Activated CD4-positive, alpha-beta memory T cell treated with anti-CD3 and anti-CD28 coated beads for 36 hours (primary cell): ENCODE data around the gene PTPN22. TPM values are rescaled to one million over a fixed set of nuclear protein-coding genes. Genes with fewer than 3 reads are reported as not detected.
A peak's percentile ranks its signal among the peaks of the same experiment; 100 is the strongest.

Experiments
- CTCF ChIA-PET: fragments of 350-600 bp; sonication (Branson Sonifier 250); formaldehyde crosslinking; loops from one replicate; lab custom pipeline; 2021; ENCODE audit warnings: antibody characterized with exemption, inconsistent platforms; lab: Charles Lee
- POLR2A ChIA-PET: fragments of 350-600 bp; sonication (Branson Sonifier 250); formaldehyde crosslinking; loops from one replicate; lab custom pipeline; 2021; ENCODE audit warnings: antibody characterized with exemption; lab: Charles Lee
- DNase-seq: peaks from one replicate; pipeline ENCODE4 v3.0.0-alpha.2; 2020
- H3K27ac Mint-ChIP-seq: one replicate; pipeline ENCODE4 v1.8.0; 2021; ENCODE audit warnings: mixed read lengths
- H3K27me3 Mint-ChIP-seq: one replicate; pipeline ENCODE4 v1.8.0; 2021; ENCODE audit warnings: mixed read lengths
- H3K36me3 Mint-ChIP-seq: one replicate; pipeline ENCODE4 v1.8.0; 2021; ENCODE audit warnings: mixed read lengths
- H3K4me1 Mint-ChIP-seq: one replicate; pipeline ENCODE4 v1.8.0; 2021; ENCODE audit warnings: low read depth, mixed read lengths
- H3K4me3 Mint-ChIP-seq: one replicate; pipeline ENCODE4 v1.8.0; 2021; ENCODE audit warnings: mild to moderate bottlenecking, mixed read lengths
- H3K9me3 Mint-ChIP-seq: one replicate; pipeline ENCODE4 v1.8.0; 2021; ENCODE audit warnings: mixed read lengths
- intact Hi-C: fragments of 100-400 bp; cut with micrococcal nuclease; formaldehyde crosslinking; loops from one replicate; pipeline ENCODE4 v1.15.1; 2023
- total RNA-seq, 2 experiments: library from RNA; stranded (reverse); gene quantifications; one replicate each; pipeline ENCODE4 v1.2.3, GENCODE V29; 2021

Gene PTPN22
- total RNA-seq: 10 to 100 TPM; 45.2 to 45.7 TPM

DNA sequence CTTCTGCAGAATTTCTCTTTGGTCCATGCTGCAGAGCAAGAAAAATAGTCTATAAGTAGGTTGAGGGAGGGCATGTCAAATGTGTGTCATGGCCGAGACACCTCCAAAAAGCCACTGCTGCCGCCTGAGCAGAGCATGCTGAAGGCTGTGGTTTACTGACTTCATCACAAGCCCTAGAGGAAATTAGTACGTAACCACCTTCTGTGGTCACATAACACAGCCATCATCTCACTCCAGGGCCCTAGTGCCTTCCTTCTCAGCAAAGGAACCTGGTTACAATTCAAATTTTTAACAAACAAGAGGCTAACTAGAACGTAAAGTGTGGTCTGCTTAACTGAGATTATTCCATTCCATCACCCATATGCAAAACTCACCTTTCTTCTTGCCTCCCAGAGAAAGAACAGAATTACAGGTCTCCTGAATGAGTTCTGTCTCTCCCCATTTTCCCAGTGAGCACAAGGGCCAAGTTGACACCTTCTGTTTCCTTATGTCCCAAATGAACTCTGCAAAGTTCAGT, at the start of gene PTPN22:
TSS of gene PTPN22 (minus strand) at position 116 of the 517 bp plus-strand sequence.
- H3K36me3 Mint-ChIP-seq: peaks cover 22% of the 10 kb centered on the region
- CTCF ChIA-PET: interaction anchor here (1.0 kb wide), 1 partner anchor 59 kb away, joined by 3 read pairs; no protein-coding TSS in a partner anchor
- peak within 1 kb of the TSS; percentile 97 for H3K27ac Mint-ChIP-seq
- H3K9me3 Mint-ChIP-seq: no peaks in the 10 kb centered on the region
- no peaks in the 10 kb centered on the region for H3K27me3 Mint-ChIP-seq
- DNase-seq: peak; percentile 89
- peak within 1 kb of the TSS; percentile 80 for H3K4me3 Mint-ChIP-seq
- POLR2A ChIA-PET: interaction anchor here (1.0 to 1.3 kb wide), 2 partner anchors 33 to 59 kb away, joined by 4 to 16 read pairs; partner anchors contain the start of genes AP4B1 and HIPK1
- H3K4me1 Mint-ChIP-seq: peaks cover 75% of the 10 kb centered on the region
- intact Hi-C loops: loop anchor here (1.0 to 5.0 kb wide), 6 partner anchors 17 to 886 kb away; partner anchors contain the start of genes AP4B1, CSDE1 and RSBN1

- no peak overlapping the region for H3K4me3 Mint-ChIP-seq
- DNase-seq: no peak
- intact Hi-C loops: no loop called here
- POLR2A ChIA-PET: interaction anchor here (1.8 kb wide), 1 partner anchor 11 kb away, joined by 5 read pairs; the partner anchor contains the start of gene HIPK1
- peaks cover 2% of the 10 kb centered on the region for H3K27me3 Mint-ChIP-seq
- H3K4me1 Mint-ChIP-seq: peaks cover 6% of the 10 kb centered on the region
- H3K9me3 Mint-ChIP-seq: no peaks in the 10 kb centered on the region
- no peaks in the 10 kb centered on the region for H3K36me3 Mint-ChIP-seq
- no peak overlapping the region for H3K27ac Mint-ChIP-seq
- CTCF ChIA-PET: no interaction called here
These were observed 46.7 kb upstream of the PTPN22 start for GRCh38 chr1:113918243-113918642.

- ChIA-PET POLR2A (interaction anchor here (0.6 to 1.8 kb wide), 2 partner anchors 12 to 42 kb away, joined by 3 to 5 read pairs; partner anchors contain the start of gene HIPK1), CTCF (no interaction called here)
- no peaks in the 10 kb centered on the region for H3K9me3 Mint-ChIP-seq
- intact Hi-C loops: no loop called here
- DNase-seq: no peak
- no peak overlapping the region for H3K27ac Mint-ChIP-seq
- H3K27me3 Mint-ChIP-seq: no peaks in the 10 kb centered on the region
- no peaks in the 10 kb centered on the region for H3K36me3 Mint-ChIP-seq
- no peak overlapping the region for H3K4me3 Mint-ChIP-seq
- H3K4me1 Mint-ChIP-seq: peaks cover 7% of the 10 kb centered on the region
These were observed 46.0 kb upstream of the PTPN22 start for GRCh38 chr1:113917400-113918082.

DNA sequence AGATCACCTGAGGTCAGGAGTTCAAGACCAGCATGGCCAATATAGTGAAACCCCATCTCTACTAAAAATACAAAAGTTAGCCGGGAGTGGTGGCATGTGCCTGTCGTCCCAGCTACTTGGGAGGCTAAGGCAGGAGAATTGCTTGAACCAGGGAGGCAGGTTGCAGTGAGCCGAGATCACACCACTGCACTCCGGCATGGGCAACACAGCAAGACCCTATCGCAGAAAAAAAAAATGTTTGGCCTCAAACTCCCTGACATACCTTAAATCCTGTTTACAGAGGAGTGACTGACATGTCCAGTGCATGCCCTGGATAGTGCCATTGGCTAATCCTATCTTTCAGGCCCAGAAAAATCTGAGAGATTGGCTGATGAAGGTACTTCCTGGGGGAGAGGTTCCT, 45.5 kb upstream of the PTPN22 start:
- no peak overlapping the region for H3K4me3 Mint-ChIP-seq
- peaks cover under 1% of the 10 kb centered on the region for H3K36me3 Mint-ChIP-seq
- no peak overlapping the region for H3K27ac Mint-ChIP-seq
- H3K4me1 Mint-ChIP-seq: peaks cover 7% of the 10 kb centered on the region
- ChIA-PET POLR2A (interaction anchor here (0.6 to 1.8 kb wide), 2 partner anchors 12 to 42 kb away, joined by 3 to 5 read pairs; partner anchors contain the start of gene HIPK1), CTCF (no interaction called here)
- no peaks in the 10 kb centered on the region for H3K27me3 Mint-ChIP-seq
- H3K9me3 Mint-ChIP-seq: no peaks in the 10 kb centered on the region
- intact Hi-C loops: no loop called here
- DNase-seq: no peak

- Mint-ChIP-seq H3K36me3 (peaks cover 18% of the 10 kb centered on the region), H3K4me3 (no peak overlapping the region), H3K9me3 (no peaks in the 10 kb centered on the region), H3K27ac (no peak overlapping the region), H3K27me3 (no peaks in the 10 kb centered on the region), H3K4me1 (peaks cover 7% of the 10 kb centered on the region)
- DNase-seq: no peak
- intact Hi-C loops: no loop called here
- POLR2A ChIA-PET: no interaction called here
- CTCF ChIA-PET: interaction anchor here (0.7 kb wide), 1 partner anchor 15 kb away, joined by 3 read pairs; the partner anchor contains the start of gene HIPK1
These were observed 42.6 kb upstream of the PTPN22 start for GRCh38 chr1:113913887-113914664.

DNA sequence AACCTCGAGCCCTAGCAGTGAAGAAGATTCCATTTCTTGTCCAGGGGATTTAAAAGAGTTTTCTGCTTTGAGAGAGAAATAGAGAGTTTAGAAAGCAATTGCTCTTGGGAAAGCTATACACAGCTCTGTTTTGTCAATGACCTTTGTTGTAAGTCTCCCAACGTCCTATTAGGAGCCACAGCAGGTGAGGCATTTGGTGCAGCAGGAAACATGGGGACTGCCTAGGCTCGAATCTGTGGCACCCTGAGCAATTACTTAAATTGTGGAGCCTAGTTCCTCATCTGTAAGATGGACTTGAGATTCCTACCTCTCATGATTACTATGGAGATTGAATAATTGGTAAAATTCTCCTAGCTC, 41.8 kb upstream of the PTPN22 start:
- Mint-ChIP-seq H3K27me3 (no peaks in the 10 kb centered on the region), H3K4me3 (no peak overlapping the region), H3K9me3 (no peaks in the 10 kb centered on the region), H3K27ac (no peak overlapping the region), H3K4me1 (peaks cover 9% of the 10 kb centered on the region), H3K36me3 (peaks cover 20% of the 10 kb centered on the region)
- no peak for DNase-seq
- POLR2A ChIA-PET: no interaction called here
- CTCF ChIA-PET: interaction anchor here (0.7 kb wide), 2 partner anchors 16 to 24 kb away, joined by 3 read pairs; partner anchors contain the start of gene HIPK1
- intact Hi-C loops: no loop called here

DNA sequence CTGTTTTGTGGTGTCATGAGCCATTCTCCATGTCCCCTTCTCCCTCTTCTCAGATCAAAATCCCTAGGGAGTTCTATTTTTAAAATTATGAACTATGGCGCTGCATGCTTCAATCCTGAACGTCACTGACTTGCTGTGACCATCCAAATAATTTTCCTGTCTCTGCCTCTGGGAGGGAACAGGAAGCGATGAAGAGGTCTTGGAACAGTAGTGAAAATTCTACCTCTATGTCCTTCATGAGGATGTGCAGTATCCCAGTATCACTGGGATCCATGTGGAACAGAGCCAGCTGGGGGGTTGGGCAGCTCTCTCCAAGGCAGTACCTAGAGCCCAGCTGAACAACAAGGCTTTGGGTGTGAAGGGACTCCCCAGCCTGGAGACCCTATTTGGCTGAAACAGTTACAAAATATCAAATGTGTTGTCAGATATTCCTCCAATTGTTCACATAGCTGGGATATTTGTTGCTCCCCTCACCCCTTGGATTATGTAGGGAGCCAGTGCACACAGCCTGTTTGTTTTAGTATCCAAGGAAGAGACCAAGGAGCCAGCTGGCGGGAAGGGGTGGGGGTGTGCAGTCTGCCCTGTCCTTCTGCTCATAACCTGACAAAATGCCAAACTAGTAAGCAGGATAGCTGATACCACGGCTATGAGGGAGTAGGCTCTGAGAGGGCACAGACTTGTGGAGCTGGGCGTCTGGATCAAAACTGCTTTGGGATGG, 41.2 kb upstream of the PTPN22 start:
- peaks cover 25% of the 10 kb centered on the region for H3K36me3 Mint-ChIP-seq
- POLR2A ChIA-PET: no interaction called here
- no peak for DNase-seq
- no peak overlapping the region for H3K4me3 Mint-ChIP-seq
- no peaks in the 10 kb centered on the region for H3K9me3 Mint-ChIP-seq
- H3K27ac Mint-ChIP-seq: no peak overlapping the region
- peaks cover 5% of the 10 kb centered on the region for H3K4me1 Mint-ChIP-seq
- no peaks in the 10 kb centered on the region for H3K27me3 Mint-ChIP-seq
- CTCF ChIA-PET: interaction anchor here (0.7 to 0.8 kb wide), 3 partner anchors 9 to 23 kb away, joined by 3 read pairs; partner anchors contain the start of gene HIPK1
- intact Hi-C loops: no loop called here

DNA sequence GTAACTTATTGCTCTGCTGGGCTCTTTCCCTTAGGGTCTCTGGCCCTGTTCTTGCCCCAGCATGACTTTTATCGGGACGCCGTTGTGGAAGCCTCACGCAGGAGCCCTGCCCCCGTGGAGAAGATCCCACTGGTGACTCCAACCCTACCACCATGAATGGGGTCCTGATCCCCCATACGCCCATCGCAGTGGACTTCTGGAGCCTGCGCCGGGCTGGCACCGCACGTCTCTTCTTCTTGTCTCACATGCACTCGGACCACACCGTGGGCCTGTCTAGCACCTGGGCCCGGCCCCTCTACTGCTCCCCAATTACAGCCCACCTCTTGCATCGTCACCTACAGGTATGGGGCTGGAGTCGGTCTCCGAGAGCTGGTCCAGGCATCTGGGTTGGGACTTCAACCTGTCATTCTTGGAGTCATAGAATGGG, 33.9 kb upstream of the PTPN22 start:
- Mint-ChIP-seq H3K36me3 (peaks cover 30% of the 10 kb centered on the region), H3K4me1 (peaks cover 37% of the 10 kb centered on the region), H3K27me3 (no peaks in the 10 kb centered on the region), H3K4me3 (peak overlapping the region; percentile 94), H3K9me3 (no peaks in the 10 kb centered on the region), H3K27ac (peak overlapping the region; percentile 96)
- ChIA-PET CTCF (interaction anchor here (0.5 to 5.5 kb wide), 9 partner anchors 10 to 147 kb away, joined by 3 to 56 read pairs (median 7); partner anchors contain the start of genes BCL2L15, HIPK1 and PHTF1), POLR2A (interaction anchor here (0.5 to 5.2 kb wide), 3 partner anchors 19 to 41 kb away, joined by 3 to 137 read pairs (median 4); partner anchors contain the start of gene HIPK1)
- intact Hi-C loops: loop anchor here (1.0 kb wide), 1 partner anchor 24 kb away; the partner anchor contains the start of gene HIPK1
- peak; percentile 42 for DNase-seq

DNA sequence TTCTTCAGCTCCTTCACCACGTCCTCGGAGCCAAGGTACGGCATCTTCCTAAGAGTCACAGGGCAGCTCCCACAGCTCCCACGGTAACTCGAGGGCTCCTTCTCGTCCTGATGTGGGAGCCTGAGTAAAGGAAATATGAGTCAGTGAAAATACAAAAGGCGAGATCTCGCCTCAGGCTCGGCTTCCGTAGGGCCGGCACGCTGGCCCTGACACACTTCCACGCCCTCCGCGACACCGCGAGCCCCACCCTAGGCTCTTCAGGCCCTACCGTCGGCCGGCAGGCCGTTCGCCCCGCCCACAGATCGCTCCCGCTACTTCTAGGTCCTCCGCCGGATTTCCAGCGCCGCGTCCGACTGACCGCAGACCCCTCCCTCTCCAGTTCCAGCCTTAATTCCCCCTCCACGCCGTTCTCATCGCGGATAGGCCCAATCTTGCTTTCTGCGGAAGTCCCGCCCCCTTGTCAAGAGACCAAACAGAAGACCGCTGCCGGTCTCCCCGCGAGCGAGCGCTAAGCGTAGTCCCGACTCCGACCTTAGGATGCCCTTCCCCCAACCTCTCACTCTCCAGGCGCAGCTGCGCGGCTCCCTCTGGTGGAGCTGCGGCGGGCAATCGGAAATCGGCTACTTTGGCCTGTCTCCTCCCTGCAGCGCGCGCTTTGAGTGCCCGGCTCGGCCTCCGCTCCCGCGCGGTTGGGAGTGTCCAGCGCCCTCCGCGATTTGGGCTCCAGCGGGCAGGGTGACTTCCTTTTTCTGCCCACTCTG, 33.3 kb upstream of the PTPN22 start, which contains the start of the genes AP4B1 and DCLRE1B:
TSS of gene AP4B1 (minus strand) at position 126 of the 761 bp plus-strand sequence. CDS start at position 44, 82 bp downstream.
TSS of gene DCLRE1B (plus strand) at position 653 of the 761 bp plus-strand sequence. CDS start 261 bp downstream, outside the sequence.
- H3K27ac Mint-ChIP-seq: peak within 1 kb of the TSS; percentile 96
- no peaks in the 10 kb centered on the region for H3K9me3 Mint-ChIP-seq
- H3K4me1 Mint-ChIP-seq: peaks cover 39% of the 10 kb centered on the region
- ChIA-PET CTCF (interaction anchor here (0.5 to 5.5 kb wide), 17 partner anchors 11 to 832 kb away, joined by 3 to 56 read pairs (median 5); partner anchors contain the start of genes BCL2L15, HIPK1, LRIG2 and PHTF1), POLR2A (interaction anchor here (0.5 to 5.2 kb wide), 17 partner anchors 15 to 146 kb away, joined by 3 to 137 read pairs (median 4); partner anchors contain the start of genes HIPK1, PHTF1 and RSBN1)
- no peaks in the 10 kb centered on the region for H3K27me3 Mint-ChIP-seq
- intact Hi-C loops: loop anchor here (1.0 kb wide), 4 partner anchors 24 to 93 kb away; partner anchors contain the start of genes HIPK1, PTPN22 and RSBN1
- H3K4me3 Mint-ChIP-seq: peak within 1 kb of the TSS; percentile 94
- peak; percentile 99 for DNase-seq
- H3K36me3 Mint-ChIP-seq: peaks cover 28% of the 10 kb centered on the region

- POLR2A ChIA-PET: interaction anchor here (0.7 to 5.2 kb wide), 17 partner anchors 14 to 145 kb away, joined by 3 to 137 read pairs (median 4); partner anchors contain the start of genes HIPK1, PHTF1 and RSBN1
- intact Hi-C loops: loop anchor here (1.0 kb wide), 3 partner anchors 33 to 92 kb away; partner anchors contain the start of genes PTPN22 and RSBN1
- no peaks in the 10 kb centered on the region for H3K27me3 Mint-ChIP-seq
- H3K27ac Mint-ChIP-seq: peak overlapping the region; percentile 96
- DNase-seq: no peak
- H3K4me1 Mint-ChIP-seq: peaks cover 42% of the 10 kb centered on the region
- no peaks in the 10 kb centered on the region for H3K9me3 Mint-ChIP-seq
- H3K4me3 Mint-ChIP-seq: peak overlapping the region; percentile 94
- CTCF ChIA-PET: interaction anchor here (0.9 to 5.5 kb wide), 16 partner anchors 8 to 832 kb away, joined by 3 to 56 read pairs (median 6); partner anchors contain the start of genes BCL2L15, HIPK1, LRIG2 and PHTF1
- H3K36me3 Mint-ChIP-seq: peaks cover 31% of the 10 kb centered on the region
These were observed 32.8 kb upstream of the PTPN22 start for GRCh38 chr1:113904293-113904673.
